ENCODE measurements around the gene ZNF668.

DNA sequence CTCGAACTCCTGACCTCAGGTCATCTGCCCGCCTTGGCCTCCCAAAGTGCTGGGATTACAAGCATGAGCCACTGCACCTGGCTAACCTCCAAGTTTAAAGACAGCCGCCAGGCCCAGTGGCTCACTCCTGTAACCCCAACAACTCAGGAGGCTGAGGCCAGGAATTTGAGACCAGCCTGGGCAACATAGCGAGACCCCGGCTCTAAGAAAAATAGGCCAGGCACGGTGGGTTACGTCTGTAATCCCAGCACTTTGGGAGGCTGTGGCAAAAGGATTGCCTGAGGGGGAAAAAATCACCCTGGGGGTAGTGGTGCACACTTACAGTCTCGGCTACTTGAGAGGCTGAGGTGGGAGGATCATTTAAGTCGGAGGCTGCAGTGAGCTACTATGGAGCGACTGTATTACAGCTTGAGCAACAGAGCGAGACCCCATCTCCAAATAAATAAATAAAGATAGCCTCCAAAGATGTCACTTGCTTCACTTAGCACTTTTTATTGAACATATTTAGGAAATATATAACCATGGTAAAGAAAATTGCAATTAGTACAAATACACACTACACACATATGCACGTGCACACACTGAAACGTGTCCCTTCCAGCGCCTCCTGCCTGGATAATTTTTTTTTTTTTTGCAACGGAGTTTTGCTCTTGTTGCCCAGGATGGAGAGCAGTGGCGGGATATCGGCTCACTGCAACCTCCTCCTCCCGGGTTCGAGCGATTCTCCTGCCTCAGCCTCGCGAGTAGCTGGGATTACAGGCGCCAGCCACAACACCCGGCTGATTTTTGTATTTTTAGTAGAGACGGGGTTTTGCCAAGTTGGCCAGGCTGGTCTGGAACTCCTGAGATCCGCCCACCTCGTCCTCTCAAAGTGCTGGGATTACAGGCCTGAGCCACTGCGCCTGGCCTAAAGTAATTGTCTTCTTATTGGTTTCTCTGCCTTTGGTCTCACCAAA, 32.7 kb upstream of the ZNF668 start:
- TF ChIP-seq RCOR1 (IDR thresholded peaks at IDR 0.05; ENCODE audit: insufficient replicate concordance, low read length): no peak
- TF ChIP-seq, protein P1, sequence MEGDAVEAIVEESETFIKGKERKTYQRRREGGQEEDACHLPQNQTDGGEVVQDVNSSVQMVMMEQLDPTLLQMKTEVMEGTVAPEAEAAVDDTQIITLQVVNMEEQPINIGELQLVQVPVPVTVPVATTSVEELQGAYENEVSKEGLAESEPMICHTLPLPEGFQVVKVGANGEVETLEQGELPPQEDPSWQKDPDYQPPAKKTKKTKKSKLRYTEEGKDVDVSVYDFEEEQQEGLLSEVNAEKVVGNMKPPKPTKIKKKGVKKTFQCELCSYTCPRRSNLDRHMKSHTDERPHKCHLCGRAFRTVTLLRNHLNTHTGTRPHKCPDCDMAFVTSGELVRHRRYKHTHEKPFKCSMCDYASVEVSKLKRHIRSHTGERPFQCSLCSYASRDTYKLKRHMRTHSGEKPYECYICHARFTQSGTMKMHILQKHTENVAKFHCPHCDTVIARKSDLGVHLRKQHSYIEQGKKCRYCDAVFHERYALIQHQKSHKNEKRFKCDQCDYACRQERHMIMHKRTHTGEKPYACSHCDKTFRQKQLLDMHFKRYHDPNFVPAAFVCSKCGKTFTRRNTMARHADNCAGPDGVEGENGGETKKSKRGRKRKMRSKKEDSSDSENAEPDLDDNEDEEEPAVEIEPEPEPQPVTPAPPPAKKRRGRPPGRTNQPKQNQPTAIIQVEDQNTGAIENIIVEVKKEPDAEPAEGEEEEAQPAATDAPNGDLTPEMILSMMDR (conservative IDR thresholded peaks at IDR 0.05; ENCODE audit: low read depth, low read length): no peak

Measured in IMR-90 (cell line).